GM18868 (cell line): ENCODE results near the gene SRSF5.

Experiments
- ATAC-seq: cut with Tn5 transposase; IDR thresholded peaks from one replicate; pipeline ENCODE4 v1.9.1; 2021; ENCODE audit warnings: mild to moderate bottlenecking, moderate library complexity; ENCODE audit not compliant: unreplicated experiment

Gene SRSF5

GRCh38 chr14:69769623-69770022 is 2.7 kb downstream of the SRSF5 start:
- ATAC-seq = no peak

DNA sequence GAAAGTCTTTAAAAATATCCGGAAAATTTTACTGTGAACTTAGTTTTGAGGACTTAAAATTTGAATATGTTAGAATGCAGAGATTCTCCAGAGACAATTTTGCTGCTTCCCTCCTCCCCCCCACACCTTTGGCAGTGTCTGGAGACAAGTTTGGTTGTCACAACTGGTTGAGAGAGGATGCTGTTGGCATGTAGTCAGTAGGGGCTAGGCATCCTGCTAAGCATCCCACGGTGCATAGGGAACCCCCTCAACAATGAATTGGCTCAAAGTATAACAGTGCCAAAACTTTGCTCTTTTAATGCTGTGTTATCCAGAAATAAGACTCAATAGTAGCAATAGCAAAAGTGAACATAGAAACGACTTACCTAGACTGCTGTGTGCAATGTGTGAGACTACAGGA is 3.6 kb downstream of the SRSF5 start:
- no peak for ATAC-seq

GRCh38 chr14:69771136-69771535 is 4.2 kb downstream of the SRSF5 start:
- ATAC-seq = no peak

GRCh38 chr14:69772082-69773017 is 5.4 kb downstream of the SRSF5 start:
- no peak for ATAC-seq

DNA sequence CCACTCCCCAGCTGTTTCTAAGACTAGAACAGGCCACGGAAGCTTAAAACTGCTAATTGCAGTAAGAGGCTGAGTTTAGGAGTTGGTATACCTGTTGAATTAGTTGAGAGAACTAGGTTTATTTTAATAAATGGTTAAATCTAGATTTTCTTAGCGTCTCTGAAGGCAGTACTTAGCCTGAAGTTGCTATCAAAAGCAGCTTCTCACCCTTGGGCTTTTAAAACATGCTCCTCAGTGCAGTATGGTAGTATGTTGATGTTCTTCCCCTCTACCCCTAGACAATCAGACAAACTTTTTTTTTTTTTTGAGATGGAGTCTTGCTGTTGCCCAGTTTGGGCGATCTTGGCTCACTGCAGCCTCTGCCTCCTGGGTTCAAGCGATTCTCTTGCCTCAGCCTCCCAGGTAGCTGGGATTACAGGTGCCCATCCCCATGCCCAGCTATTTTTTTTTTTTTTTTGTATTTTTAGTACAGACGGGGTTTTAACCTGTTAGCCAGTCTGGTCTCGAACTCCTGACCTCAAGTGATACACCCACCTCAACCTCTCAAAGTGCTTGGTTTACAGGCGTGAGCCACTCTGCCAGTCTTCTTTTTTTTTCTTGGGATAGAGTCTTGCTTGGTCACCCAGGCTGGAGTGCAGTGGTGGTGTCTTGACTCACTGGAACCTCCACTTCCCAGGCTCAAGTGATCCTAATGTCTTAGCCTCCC is 6.8 kb downstream of the SRSF5 start:
- ATAC-seq = no peak

- no peak for ATAC-seq
Measured at GRCh38 chr14:69775012-69775411, 8.1 kb downstream of the SRSF5 start.

- ATAC-seq = no peak
Measured at GRCh38 chr14:69776875-69777453, 10.0 kb downstream of the SRSF5 start.

DNA sequence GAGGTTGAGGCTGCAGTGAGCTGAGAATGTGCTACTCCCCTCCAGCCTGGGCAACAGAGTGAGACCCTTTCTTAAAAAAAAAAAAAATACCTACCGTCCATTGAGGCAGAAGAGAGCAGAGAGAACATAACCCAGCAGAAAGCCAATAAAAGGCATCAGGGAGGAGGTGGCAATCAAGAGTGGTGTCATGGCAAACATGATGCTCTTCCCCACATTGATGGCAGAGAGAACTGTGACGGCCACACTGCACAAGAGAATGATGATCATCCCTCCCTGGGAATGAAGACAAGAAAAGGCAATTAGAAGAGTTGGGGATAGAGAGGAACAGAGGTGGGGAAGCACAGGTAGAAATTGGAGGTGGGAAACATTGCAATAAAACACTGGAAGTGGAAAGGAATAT is 12.1 kb downstream of the SRSF5 start:
- no peak for ATAC-seq

GRCh38 chr14:69780092-69780491 is 13.2 kb downstream of the SRSF5 start:
- ATAC-seq = no peak

DNA sequence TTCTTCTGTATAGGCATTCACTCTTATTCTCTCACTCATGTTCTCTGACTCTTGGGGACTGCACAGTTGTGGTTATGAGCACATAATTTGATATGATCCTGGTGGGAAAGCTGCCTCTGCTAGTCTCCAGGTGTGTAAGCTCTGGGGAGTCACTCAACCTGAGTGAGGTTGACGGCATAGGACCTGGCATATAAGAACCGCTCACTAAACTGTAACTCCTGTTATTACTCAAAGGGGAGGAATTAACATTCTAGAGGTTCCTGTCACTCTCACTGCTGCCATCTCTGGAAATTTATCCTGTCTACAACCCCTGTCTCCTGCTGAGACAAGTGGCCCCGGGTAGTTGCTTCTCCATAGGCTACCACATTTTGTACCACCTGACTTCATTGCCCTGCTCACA is 14.0 kb downstream of the SRSF5 start:
- ATAC-seq = no peak

DNA sequence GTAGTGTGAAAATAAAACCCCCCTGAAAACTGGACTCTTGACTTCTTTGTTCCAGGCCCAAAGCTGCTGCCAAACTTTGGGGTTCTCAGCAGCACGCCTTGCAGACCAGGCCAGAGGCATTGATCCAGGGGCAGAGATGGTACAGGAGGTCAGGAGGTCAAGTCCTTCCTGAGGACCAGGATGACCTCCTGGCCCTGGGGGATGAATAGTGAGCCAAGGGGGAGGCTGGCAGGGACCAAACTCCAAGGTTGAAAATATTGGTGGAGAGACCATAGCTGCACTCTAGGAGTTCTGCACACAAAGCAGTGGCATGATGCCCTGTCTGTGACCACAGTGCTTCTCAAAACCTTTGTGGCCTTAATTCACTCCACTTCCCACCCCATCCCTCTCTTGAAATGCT is 18.0 kb downstream of the SRSF5 start:
- no peak for ATAC-seq

GRCh38 chr14:69786603-69787002 is 19.7 kb downstream of the SRSF5 start:
- no peak for ATAC-seq

- no peak for ATAC-seq
Measured at GRCh38 chr14:69789118-69789640, 22.2 kb downstream of the SRSF5 start.

DNA sequence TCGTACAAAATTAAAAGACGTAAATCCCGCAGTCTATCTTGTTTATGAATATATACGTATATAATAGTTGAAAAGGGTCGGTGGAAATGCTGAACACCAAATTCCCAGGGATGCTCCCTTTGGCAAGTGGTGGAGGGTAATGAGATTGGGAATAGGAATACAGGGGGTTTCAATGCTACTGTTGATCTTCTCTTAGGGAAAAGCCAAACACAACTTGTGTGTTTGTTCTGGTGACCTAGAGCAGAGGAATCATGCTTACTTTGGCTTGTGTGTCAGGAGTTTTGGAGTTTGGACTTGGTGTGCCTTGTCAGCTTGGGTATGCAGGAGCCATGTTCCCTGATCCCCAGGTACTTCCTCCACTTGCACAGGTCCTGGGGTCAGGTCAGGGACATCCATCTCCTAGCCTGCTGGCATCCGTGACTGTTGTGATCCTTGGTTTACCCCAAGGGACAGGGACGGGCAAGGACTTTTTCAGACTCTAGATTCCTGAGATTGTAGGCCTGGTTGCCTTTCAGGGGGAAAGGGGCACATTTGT is 26.0 kb downstream of the SRSF5 start:
- ATAC-seq = no peak

DNA sequence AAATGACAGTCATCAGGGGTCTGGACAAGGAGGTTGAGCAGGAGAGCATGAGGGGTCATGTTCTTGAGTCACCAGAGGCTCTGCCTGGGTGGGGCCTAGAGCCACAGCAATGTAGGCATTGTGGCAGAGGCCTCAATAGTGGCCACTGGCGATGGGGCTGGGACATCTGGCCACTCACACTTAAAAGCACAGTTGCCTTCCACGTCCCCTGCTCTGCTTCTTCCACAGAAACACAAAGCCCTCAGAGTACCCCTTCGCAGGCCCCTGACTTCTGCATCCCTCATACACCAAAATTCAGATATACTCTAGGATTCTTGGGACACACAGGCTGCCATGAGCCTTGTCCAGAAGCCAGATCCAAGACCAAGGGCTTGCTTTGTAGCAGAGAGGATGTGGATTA is 27.8 kb downstream of the SRSF5 start:
- ATAC-seq = no peak

GRCh38 chr14:69795691-69796090 is 28.7 kb downstream of the SRSF5 start:
- no peak for ATAC-seq

GRCh38 chr14:69796797-69797500 is 30.0 kb downstream of the SRSF5 start, which contains the start of gene SLC10A1:
SLC10A1 (minus strand) TSS chr14:69797241; CDS start chr14:69797155, 86 bp downstream.
- no peak for ATAC-seq

- no peak for ATAC-seq
Measured at GRCh38 chr14:69797573-69798338, 30.8 kb downstream of the SRSF5 start.

- ATAC-seq = no peak
Measured at GRCh38 chr14:69798339-69798735, 31.4 kb downstream of the SRSF5 start.

GRCh38 chr14:69803753-69804152 is 36.8 kb downstream of the SRSF5 start:
- ATAC-seq = no peak
